HCT116 (cell line): ENCODE results near the gene RAP1A. TPM values are rescaled to one million over a fixed set of nuclear protein-coding genes. Genes with fewer than 3 reads are reported as not detected.

Source experiments
- ATAC-seq: fragments of 200-7000 bp; cut with Tn5 transposase; 2 replicates; pipeline ENCODE4 v1.9.1; 2020; ENCODE audit warnings: mild to moderate bottlenecking, moderate library complexity
- BruUV-seq: library from RNA; stranded (reverse); fragments of 400-500 nt; replicated peaks from 2 replicates; lab custom pipeline; 2021; lab: Mats Ljungman, UMichigan
- CTCF ChIA-PET: fragments of 300-600 bp; sonication (Branson Sonifier 250); formaldehyde crosslinking; loops from one replicate; lab custom pipeline; 2021; ENCODE audit warnings: antibody characterized with exemption; lab: Charles Lee
- POLR2A ChIA-PET: fragments of 300-600, 350-600 bp; sonication (Branson Sonifier 250); formaldehyde crosslinking; loops from one replicate; lab custom pipeline; 2021; ENCODE audit warnings: antibody characterized with exemption; lab: Charles Lee
- RAD21 ChIA-PET, 2 experiments: fragments of 300-600 bp; sonication (Branson Sonifier 250); formaldehyde crosslinking; loops; one replicate each; lab custom pipeline; 2023; ENCODE audit warnings: low total read pairs in 2 of 2; ENCODE audit not compliant: uncharacterized antibody in 2 of 2, unreplicated experiment in 2 of 2, low non-redundant PET in 1 of 2; lab: Charles Lee
- DNase-seq: peaks from one replicate; pipeline ENCODE4 v3.0.0-alpha.2; 2010; ENCODE audit warnings: low read depth, low spot score
- H2AFZ ChIP-seq: fragments of 200-600 bp; shearing (Covaris generic), sonication (generic); 2 replicates; pipeline ENCODE4 v1.6.1; 2017; ENCODE audit warnings: low read depth, mixed run types, mixed read lengths, antibody characterized with exemption, low read length; ENCODE audit not compliant: poor library complexity, severe bottlenecking
- H3K27ac ChIP-seq: 2 replicates; pipeline ENCODE4 v1.5.1; 2012; ENCODE audit warnings: low read depth, low read length
- H3K27me3 ChIP-seq: fragments of 200-600 bp; sonication (generic); 2 replicates; pipeline ENCODE4 v1.6.1; 2016; ENCODE audit warnings: mixed run types, low read length, mixed read lengths; ENCODE audit not compliant: insufficient read depth
- H3K36me3 ChIP-seq, 2 experiments: fragments of 200-500 bp in 1 of 2; fragments of 200-600 bp in 1 of 2; sonication (Bioruptor generic) in 1 of 2; sonication (generic) in 1 of 2; 2 replicates each; pipeline versions ENCODE4 v1.5.1 to v1.6.1; 2014 to 2016; ENCODE audit warnings: low read length in 2 of 2, inconsistent platforms in 1 of 2, mixed read lengths in 1 of 2, mixed run types in 1 of 2; ENCODE audit not compliant: insufficient read depth in 2 of 2, control insufficient read depth in 1 of 2
- H3K4me1 ChIP-seq, 2 experiments: fragments of 200-600 bp in 1 of 2; sonication (generic) in 1 of 2; 2 replicates each; pipeline versions ENCODE4 v1.5.1 to v1.6.1; 2012 to 2017; ENCODE audit warnings: low read length in 2 of 2, inconsistent platforms in 1 of 2, mild to moderate bottlenecking in 1 of 2, mixed read lengths in 1 of 2, mixed run types in 1 of 2, moderate library complexity in 1 of 2; ENCODE audit not compliant: insufficient read depth in 2 of 2, control insufficient read depth in 1 of 2
- H3K4me2 ChIP-seq: fragments of 200-600 bp; sonication (generic); 2 replicates; pipeline ENCODE4 v1.6.1; 2017; ENCODE audit warnings: mixed run types, low read length, mixed read lengths
- H3K4me3 ChIP-seq, 2 experiments: fragments of 200-600 bp in 1 of 2; sonication (generic) in 1 of 2; replicated peaks in 1 of 2; 2 replicates each; pipeline ENCODE4 v1.5.1; 2011 to 2016; ENCODE audit warnings: low read length in 2 of 2, control low read depth in 1 of 2, low read depth in 1 of 2, mild to moderate bottlenecking in 1 of 2, mixed read lengths in 1 of 2, mixed run types in 1 of 2
- H3K79me2 ChIP-seq: fragments of 200-600 bp; sonication (generic); 2 replicates; pipeline ENCODE4 v1.6.1; 2017; ENCODE audit warnings: mild to moderate bottlenecking, mixed run types, low read length, moderate library complexity, mixed read lengths; ENCODE audit not compliant: insufficient read depth
- H3K9ac ChIP-seq: fragments of 200-600 bp; sonication (generic); 2 replicates; pipeline ENCODE4 v1.6.1; 2016; ENCODE audit warnings: low read length, mixed read lengths
- H3K9me2 ChIP-seq: fragments of 200-600 bp; sonication (generic), shearing (Covaris generic); 2 replicates; pipeline ENCODE4 v1.6.1; 2017; ENCODE audit warnings: mixed run types, mild to moderate bottlenecking, moderate library complexity; ENCODE audit not compliant: insufficient read depth
- H3K9me3 ChIP-seq, 2 experiments: fragments of 200-500 bp in 1 of 2; fragments of 200-600 bp in 1 of 2; sonication (Bioruptor generic) in 1 of 2; sonication (generic) in 1 of 2; 2 replicates each; pipeline ENCODE4 v1.6.1; 2014 to 2017; ENCODE audit warnings: low read length in 2 of 2, mixed read lengths in 2 of 2, inconsistent platforms in 1 of 2, low read depth in 1 of 2, mild to moderate bottlenecking in 1 of 2, mixed run types in 1 of 2, moderate library complexity in 1 of 2; ENCODE audit not compliant: control insufficient read depth in 1 of 2, insufficient read depth in 1 of 2
- H4K20me1 ChIP-seq: fragments of 200-600 bp; sonication (generic), shearing (Covaris generic); 2 replicates; pipeline ENCODE4 v1.6.1; 2017; ENCODE audit warnings: mixed run types, mild to moderate bottlenecking, moderate library complexity; ENCODE audit not compliant: insufficient read depth
- CBX3 ChIP-seq: IDR thresholded peaks from 2 replicates; pipeline ENCODE4 v1.6.1; 2012; ENCODE audit warnings: low read depth
- CTCF ChIP-seq, 3 experiments: fragments of 200-600 bp in 1 of 3; sonication (generic) in 1 of 3; IDR thresholded peaks in 2 of 3; conservative IDR thresholded peaks in 1 of 3; 2 replicates each; pipeline ENCODE4 v1.5.1; 2012 to 2017; ENCODE audit warnings: low read depth in 2 of 3, low read length in 2 of 3, antibody characterized with exemption in 1 of 3, borderline replicate concordance in 1 of 3, control low read depth in 1 of 3, mild to moderate bottlenecking in 1 of 3, mixed read lengths in 1 of 3, mixed run types in 1 of 3, moderate library complexity in 1 of 3; ENCODE audit not compliant: insufficient read depth in 1 of 3
- EGR1 ChIP-seq: IDR thresholded peaks from 2 replicates; pipeline ENCODE4 v1.6.1; 2012; ENCODE audit warnings: low read depth
- ELF1 ChIP-seq: IDR thresholded peaks from 2 replicates; pipeline ENCODE4 v1.6.1; 2012; ENCODE audit warnings: low read depth, borderline replicate concordance
- EZH2 ChIP-seq: fragments of 200-600 bp; sonication (generic); IDR thresholded peaks from 2 replicates; pipeline ENCODE4 v1.6.1; 2017; ENCODE audit warnings: antibody characterized with exemption, mixed run types
- EZH2phosphoT487 ChIP-seq: fragments of 200-600 bp; IDR thresholded peaks from 2 replicates; pipeline ENCODE4 v1.6.1; 2018; ENCODE audit warnings: antibody characterized with exemption, borderline replicate concordance
- RAD21 ChIP-seq: IDR thresholded peaks from 2 replicates; pipeline ENCODE4 v1.6.1; 2012; ENCODE audit warnings: low read depth, mild to moderate bottlenecking
- REST ChIP-seq: IDR thresholded peaks from 2 replicates; pipeline ENCODE4 v1.6.1; 2012; ENCODE audit warnings: low read depth
- SIN3A ChIP-seq: IDR thresholded peaks from 2 replicates; pipeline ENCODE4 v1.6.1; 2012; ENCODE audit warnings: low read depth
- SP1 ChIP-seq: IDR thresholded peaks from 2 replicates; pipeline ENCODE4 v1.6.1; 2012; ENCODE audit warnings: low read depth
- SRF ChIP-seq: IDR thresholded peaks from 2 replicates; pipeline ENCODE4 v1.6.1; 2012; ENCODE audit warnings: low read depth
- ZBTB33 ChIP-seq: IDR thresholded peaks from 2 replicates; pipeline ENCODE4 v1.6.1; 2011; ENCODE audit warnings: mild to moderate bottlenecking, low read length, moderate library complexity; ENCODE audit not compliant: insufficient replicate concordance; ENCODE audit errors: extremely low read depth
- intact Hi-C: fragments of 100-400 bp; cut with micrococcal nuclease; formaldehyde crosslinking; loops from 2 replicates; pipeline ENCODE4 v1.10.0; 2022
- total RNA-seq: library from RNA; stranded (reverse); gene quantifications from one replicate; pipeline ENCODE4 v1.2.1, GENCODE V29; 2021; ENCODE audit not compliant: unreplicated experiment
- TF ChIP-seq, protein P1 (sequence below): IDR thresholded peaks from 2 replicates; pipeline ENCODE4 v1.6.1; 2012

Gene RAP1A
- total RNA-seq, 1 experiment from 2014 or later, result 46.2 TPM

DNA sequence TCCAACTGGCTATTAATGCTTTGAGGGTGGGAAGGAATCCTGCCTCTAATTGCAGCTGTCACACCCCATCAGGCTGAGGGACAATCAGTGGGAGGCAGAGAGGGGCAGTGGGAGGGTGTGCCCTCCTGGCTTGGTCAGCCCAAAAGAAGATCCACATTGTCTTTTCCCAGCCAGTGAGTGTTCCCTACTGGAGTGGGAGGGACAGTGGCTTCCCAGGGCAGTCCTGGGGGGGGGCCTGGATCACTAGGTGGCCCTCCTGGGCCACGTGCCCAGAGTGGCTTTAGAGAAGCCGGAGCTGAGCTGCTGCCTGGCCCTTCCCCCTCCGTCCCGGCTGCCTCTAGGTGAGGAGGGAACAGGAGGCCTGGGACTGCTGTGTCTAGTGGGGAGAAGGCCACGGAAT, 105.6 kb downstream of the RAP1A start:
- CTCF ChIA-PET, result interaction anchor here (1.2 kb wide), 1 partner anchor 10 kb away, joined by 3 read pairs; no protein-coding TSS in a partner anchor
- intact Hi-C loops, result no loop called here

More for the DNA sequence above, 105.6 kb downstream of the RAP1A start:
- no peaks in the 10 kb centered on the region for H4K20me1 ChIP-seq
- ATAC-seq (0 out of 2 replicates have a peak, but pooled peaks have one; percentile 43), DNase-seq (no peak)
- no peaks in the 10 kb centered on the region for H3K79me2 ChIP-seq
- H3K36me3 ChIP-seq, result no peaks in the 10 kb centered on the region
- TF ChIP-seq EZH2 (no peak), RAD21 (no peak), CTCF (IDR thresholded peaks at IDR 0.05 in 2 of 3, conservative IDR thresholded peaks at IDR 0.05 in 1 of 3; ENCODE audit: borderline replicate concordance in 1 of 3, insufficient read depth in 1 of 3, low read depth in 2 of 3, low read length in 2 of 3) (no peak), REST (no peak), ZBTB33 (no peak), EGR1 (no peak), EZH2phosphoT487 (no peak), ELF1 (no peak), CBX3 (no peak), SP1 (no peak), SRF (no peak), SIN3A (no peak)
- TF ChIP-seq, protein P1, sequence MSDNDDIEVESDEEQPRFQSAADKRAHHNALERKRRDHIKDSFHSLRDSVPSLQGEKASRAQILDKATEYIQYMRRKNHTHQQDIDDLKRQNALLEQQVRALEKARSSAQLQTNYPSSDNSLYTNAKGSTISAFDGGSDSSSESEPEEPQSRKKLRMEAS, result no peak
- no peak overlapping the region for H2AFZ ChIP-seq
- H3K4me3 ChIP-seq, result no peak overlapping the region
- H3K4me1 ChIP-seq, result no peaks in the 10 kb centered on the region
- H3K9me2 ChIP-seq, result no peaks in the 10 kb centered on the region
- H3K27me3 ChIP-seq, result no peaks in the 10 kb centered on the region
- no peak overlapping the region for H3K27ac ChIP-seq
- no TSS peak for BruUV-seq
- no peaks in the 10 kb centered on the region for H3K9me3 ChIP-seq
- POLR2A ChIA-PET, result no interaction called here
- no peak overlapping the region for H3K4me2 ChIP-seq
- RAD21 ChIA-PET, result no interaction called here
- no peak overlapping the region for H3K9ac ChIP-seq
